HEK293 (cell line): Measurements from ENCODE around the gene RTL5.
A peak's percentile ranks its signal among the peaks of the same experiment; 100 is the strongest.

Experiments
- CTCF ChIA-PET: fragments of 350-600 bp; formaldehyde crosslinking; extraction: SDS; loops from one replicate; lab custom pipeline; 2021; ENCODE audit warnings: antibody characterized with exemption; lab: Yijun Ruan, JAX
- POLR2A ChIA-PET: fragments of 300-600 bp; formaldehyde crosslinking; extraction: SDS; loops from one replicate; lab custom pipeline; 2020; ENCODE audit warnings: antibody characterized with exemption, inconsistent platforms; lab: Yijun Ruan, JAX
- H3K27ac ChIP-seq: fragments of 200-500 bp; sonication (Bioruptor generic); 2 replicates; pipeline ENCODE4 v1.5.1; 2014; ENCODE audit warnings: low read depth, low read length, control low read depth, inconsistent platforms; ENCODE audit errors: extremely low read depth
- H3K36me3 ChIP-seq, 2 experiments: fragments of 200-500 bp in 1 of 2; sonication (Bioruptor generic) in 1 of 2; 1 replicate in 1 of 2; 2 replicates in 1 of 2; pipeline ENCODE4 v1.5.1; 2014 to 2017; ENCODE audit warnings: inconsistent platforms in 2 of 2, low read length in 2 of 2; ENCODE audit not compliant: control insufficient read depth in 2 of 2, insufficient read depth in 1 of 2
- H3K4me1 ChIP-seq: fragments of 200-500 bp; sonication (Bioruptor generic); 2 replicates; pipeline ENCODE4 v1.5.1; 2014; ENCODE audit warnings: mild to moderate bottlenecking, low read length, inconsistent platforms; ENCODE audit not compliant: control insufficient read depth, insufficient read depth
- H3K4me3 ChIP-seq: 2 replicates; pipeline ENCODE4 v1.5.1; 2011; ENCODE audit warnings: low read depth, mild to moderate bottlenecking, control low read depth, low read length, moderate library complexity
- H3K9me3 ChIP-seq: fragments of 200-500 bp; sonication (Bioruptor generic); 2 replicates; pipeline ENCODE4 v1.5.1; 2014; ENCODE audit warnings: low read depth, low read length, inconsistent platforms; ENCODE audit not compliant: control insufficient read depth, insufficient read depth
- BCL11B ChIP-seq: fragments of 450-650 bp; formaldehyde crosslinking; IDR thresholded peaks from 2 replicates; pipeline ENCODE4 v1.5.1; 2016; ENCODE audit warnings: low read depth, missing biosample characterization, missing genetic modification characterization
- BCL6B ChIP-seq: fragments of 450-650 bp; formaldehyde crosslinking; IDR thresholded peaks from 2 replicates; pipeline ENCODE4 v1.5.1; 2017; ENCODE audit warnings: missing biosample characterization, missing genetic modification characterization
- GFI1B ChIP-seq: fragments of 450-650 bp; formaldehyde crosslinking; IDR thresholded peaks from 2 replicates; pipeline ENCODE4 v1.5.1; 2016; ENCODE audit warnings: missing biosample characterization, missing genetic modification characterization
- HIC1 ChIP-seq: fragments of 450-650 bp; formaldehyde crosslinking; IDR thresholded peaks from 2 replicates; pipeline ENCODE4 v1.5.1; 2016; ENCODE audit warnings: missing biosample characterization, missing genetic modification characterization
- KLF8 ChIP-seq: fragments of 450-650 bp; formaldehyde crosslinking; IDR thresholded peaks from 2 replicates; pipeline ENCODE4 v1.5.1; 2016; ENCODE audit warnings: missing biosample characterization, missing genetic modification characterization
- OVOL3 ChIP-seq: fragments of 450-650 bp; formaldehyde crosslinking; IDR thresholded peaks from 2 replicates; pipeline ENCODE4 v1.5.1; 2016; ENCODE audit warnings: missing biosample characterization, missing genetic modification characterization
- REPIN1 ChIP-seq: fragments of 450-650 bp; formaldehyde crosslinking; IDR thresholded peaks from 2 replicates; pipeline ENCODE4 v1.5.1; 2017; ENCODE audit warnings: missing biosample characterization, missing genetic modification characterization, low read depth
- SETDB1 ChIP-seq: IDR thresholded peaks from one replicate; pipeline ENCODE4 v1.6.1; 2017; ENCODE audit warnings: mild to moderate bottlenecking, low read length, moderate library complexity, mixed read lengths; ENCODE audit not compliant: insufficient read length
- TRIM28 ChIP-seq: IDR thresholded peaks from 2 replicates; pipeline ENCODE4 v1.6.1; 2011; ENCODE audit warnings: low read length, control low read depth, borderline replicate concordance
- ZBTB1 ChIP-seq: fragments of 450-650 bp; formaldehyde crosslinking; IDR thresholded peaks from 2 replicates; pipeline ENCODE4 v1.5.1; 2016; ENCODE audit warnings: missing biosample characterization, missing genetic modification characterization
- ZBTB20 ChIP-seq: fragments of 450-650 bp; formaldehyde crosslinking; IDR thresholded peaks from 2 replicates; pipeline ENCODE4 v1.5.1; 2016; ENCODE audit warnings: missing biosample characterization, missing genetic modification characterization
- ZBTB26 ChIP-seq: fragments of 450-650 bp; formaldehyde crosslinking; optimal IDR thresholded peaks from 2 replicates; pipeline ENCODE3; 2016; ENCODE audit warnings: missing biosample characterization, mild to moderate bottlenecking, missing genetic modification characterization
- ZBTB7A ChIP-seq: fragments of 450-650 bp; formaldehyde crosslinking; IDR thresholded peaks from 2 replicates; pipeline ENCODE4 v1.5.1; 2016; ENCODE audit warnings: low read depth, missing biosample characterization, missing genetic modification characterization
- ZFP69B ChIP-seq: fragments of 450-650 bp; formaldehyde crosslinking; IDR thresholded peaks from 2 replicates; pipeline ENCODE4 v1.5.1; 2016; ENCODE audit warnings: missing biosample characterization, missing genetic modification characterization
- ZNF19 ChIP-seq: fragments of 450-650 bp; formaldehyde crosslinking; IDR thresholded peaks from 2 replicates; pipeline ENCODE4; 2016; ENCODE audit warnings: missing biosample characterization, missing genetic modification characterization, low read depth
- ZNF2 ChIP-seq: fragments of 450-650 bp; formaldehyde crosslinking; IDR thresholded peaks from 2 replicates; pipeline ENCODE4 v1.5.1; 2016; ENCODE audit warnings: missing biosample characterization, missing genetic modification characterization
- ZNF214 ChIP-seq: fragments of 450-650 bp; formaldehyde crosslinking; IDR thresholded peaks from 2 replicates; pipeline ENCODE4 v1.5.1; 2017; ENCODE audit warnings: missing biosample characterization, mild to moderate bottlenecking, missing genetic modification characterization, borderline replicate concordance
- ZNF335 ChIP-seq: fragments of 450-650 bp; formaldehyde crosslinking; conservative IDR thresholded peaks from 2 replicates; pipeline ENCODE4 v1.5.1; 2016; ENCODE audit warnings: missing biosample characterization, missing genetic modification characterization
- ZNF394 ChIP-seq: fragments of 450-650 bp; formaldehyde crosslinking; IDR thresholded peaks from 2 replicates; pipeline ENCODE4 v1.5.1; 2016; ENCODE audit warnings: missing biosample characterization, missing genetic modification characterization, mild to moderate bottlenecking, moderate library complexity, borderline replicate concordance
- ZNF544 ChIP-seq: fragments of 450-650 bp; formaldehyde crosslinking; IDR thresholded peaks from 2 replicates; pipeline ENCODE4 v1.5.0; 2017; ENCODE audit warnings: missing biosample characterization, missing genetic modification characterization
- ZNF585B ChIP-seq: fragments of 450-650 bp; formaldehyde crosslinking; IDR thresholded peaks from 2 replicates; pipeline ENCODE4 v1.5.1; 2016; ENCODE audit warnings: missing biosample characterization, missing genetic modification characterization
- ZNF610 ChIP-seq: fragments of 450-650 bp; formaldehyde crosslinking; IDR thresholded peaks from 2 replicates; pipeline ENCODE4 v1.5.1; 2016; ENCODE audit warnings: missing biosample characterization, missing genetic modification characterization, borderline replicate concordance
- ZNF664 ChIP-seq: fragments of 450-650 bp; formaldehyde crosslinking; IDR thresholded peaks from 2 replicates; pipeline ENCODE4 v1.5.1; 2016; ENCODE audit warnings: missing biosample characterization, missing genetic modification characterization
- ZNF670 ChIP-seq: fragments of 450-650 bp; formaldehyde crosslinking; IDR thresholded peaks from 2 replicates; pipeline ENCODE4 v1.5.1; 2016; ENCODE audit warnings: missing biosample characterization, missing genetic modification characterization, low read depth
- ZNF677 ChIP-seq: fragments of 450-650 bp; IDR thresholded peaks from 2 replicates; pipeline ENCODE4 v1.5.0; 2018; ENCODE audit warnings: missing biosample characterization, mild to moderate bottlenecking, missing genetic modification characterization, moderate library complexity
- ZNF747 ChIP-seq: fragments of 450-650 bp; formaldehyde crosslinking; IDR thresholded peaks from 2 replicates; pipeline ENCODE4 v1.5.1; 2016; ENCODE audit warnings: missing biosample characterization, missing genetic modification characterization
- ZNF768 ChIP-seq: fragments of 450-650 bp; formaldehyde crosslinking; IDR thresholded peaks from 2 replicates; pipeline ENCODE4 v1.5.1; 2018; ENCODE audit warnings: missing biosample characterization, mild to moderate bottlenecking, missing genetic modification characterization
- ZNF791 ChIP-seq: fragments of 450-650 bp; formaldehyde crosslinking; IDR thresholded peaks from 2 replicates; pipeline ENCODE4 v1.5.1; 2016; ENCODE audit warnings: missing biosample characterization, missing genetic modification characterization
- ZXDB ChIP-seq: fragments of 450-650 bp; formaldehyde crosslinking; IDR thresholded peaks from 2 replicates; pipeline ENCODE4 v1.5.1; 2016; ENCODE audit warnings: missing biosample characterization, missing genetic modification characterization
- TF ChIP-seq, protein P1 (sequence below): fragments of 450-650 bp; formaldehyde crosslinking; IDR thresholded peaks from 2 replicates; pipeline ENCODE4 v1.5.1; 2017; ENCODE audit warnings: missing biosample characterization, mild to moderate bottlenecking, missing genetic modification characterization, moderate library complexity

The RTL5 gene

DNA sequence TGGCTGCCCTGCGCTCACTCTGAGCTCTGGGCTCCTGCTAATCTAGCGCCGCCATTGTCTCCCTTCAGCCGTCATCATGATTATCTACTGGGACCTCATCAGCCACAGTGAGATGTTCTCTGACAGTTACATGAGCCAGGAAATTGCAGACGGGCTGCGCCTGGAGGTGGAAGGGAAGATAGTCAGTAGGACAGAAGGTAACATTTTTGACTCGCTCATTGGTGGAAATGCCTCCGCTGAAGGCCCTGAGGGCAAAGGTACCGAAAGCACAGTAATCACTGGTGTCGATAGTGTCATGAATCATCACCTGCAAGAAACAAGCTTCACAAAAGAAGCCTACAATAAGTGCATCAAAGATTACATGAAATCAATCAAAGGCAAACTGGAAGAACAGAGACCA, 28.1 kb upstream of the RTL5 start:
- TF ChIP-seq ZNF335 = no peak
- TF ChIP-seq ZNF747 (tag by site-specific recombination) = no peak
- no peak for TF ChIP-seq ZNF2 (tag by site-specific recombination)
- no peak for TF ChIP-seq ZNF791 (tag by site-specific recombination)
- no peak for TF ChIP-seq ZBTB1 (tag by site-specific recombination)
- no peak for TF ChIP-seq ZNF768
- no peak for TF ChIP-seq ZNF394 (tag by site-specific recombination)
- TF ChIP-seq KLF8 = no peak
- TF ChIP-seq GFI1B (tag by site-specific recombination) = no peak
- TF ChIP-seq REPIN1 (tag by site-specific recombination) = no peak
- no peak for TF ChIP-seq ZBTB20 (tag by site-specific recombination)
- no peak for TF ChIP-seq ZNF670
- no peak for TF ChIP-seq ZFP69B (tag by site-specific recombination)
- TF ChIP-seq ZXDB (tag by site-specific recombination) = no peak
- no peak for TF ChIP-seq BCL11B (tag by site-specific recombination)
- TF ChIP-seq ZNF610 (tag by site-specific recombination) = no peak
- no peak for TF ChIP-seq ZBTB7A (tag by site-specific recombination)
- TF ChIP-seq ZNF677 (tag by site-specific recombination) = no peak
- TF ChIP-seq OVOL3 (tag by site-specific recombination) = no peak
- TF ChIP-seq, protein P1, sequence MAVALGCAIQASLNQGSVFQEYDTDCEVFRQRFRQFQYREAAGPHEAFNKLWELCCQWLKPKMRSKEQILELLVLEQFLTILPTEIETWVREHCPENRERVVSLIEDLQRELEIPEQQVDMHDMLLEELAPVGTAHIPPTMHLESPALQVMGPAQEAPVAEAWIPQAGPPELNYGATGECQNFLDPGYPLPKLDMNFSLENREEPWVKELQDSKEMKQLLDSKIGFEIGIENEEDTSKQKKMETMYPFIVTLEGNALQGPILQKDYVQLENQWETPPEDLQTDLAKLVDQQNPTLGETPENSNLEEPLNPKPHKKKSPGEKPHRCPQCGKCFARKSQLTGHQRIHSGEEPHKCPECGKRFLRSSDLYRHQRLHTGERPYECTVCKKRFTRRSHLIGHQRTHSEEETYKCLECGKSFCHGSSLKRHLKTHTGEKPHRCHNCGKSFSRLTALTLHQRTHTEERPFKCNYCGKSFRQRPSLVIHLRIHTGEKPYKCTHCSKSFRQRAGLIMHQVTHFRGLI = no peak
- peaks cover 9% of the 10 kb centered on the region for H3K9me3 ChIP-seq
- no peak overlapping the region for H3K4me3 ChIP-seq
- H3K27ac ChIP-seq = no peak overlapping the region
- POLR2A ChIA-PET = no interaction called here
- no peaks in the 10 kb centered on the region; a peak in 1 of 3 replicates for H3K36me3 ChIP-seq
- CTCF ChIA-PET = no interaction called here
- no peaks in the 10 kb centered on the region for H3K4me1 ChIP-seq

DNA sequence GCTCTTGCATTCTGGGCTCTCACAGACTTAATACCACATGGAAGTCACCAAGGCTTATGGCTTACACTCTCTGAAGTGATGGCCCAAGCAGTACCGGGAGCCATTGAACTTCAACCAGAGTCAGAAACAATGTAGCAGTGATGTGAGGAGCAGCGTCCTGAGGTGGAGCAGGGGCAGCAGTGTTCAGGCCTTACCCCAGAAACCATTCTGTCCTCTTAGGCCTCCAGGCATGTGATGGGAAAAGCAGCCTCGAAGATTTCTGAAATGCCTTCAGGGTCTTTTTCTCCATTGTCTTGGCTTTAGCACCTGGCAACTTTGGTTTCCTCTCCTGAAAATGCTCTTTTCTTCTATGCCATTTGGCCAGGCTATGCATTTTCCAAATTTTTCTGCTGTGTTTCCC, 27.1 kb upstream of the RTL5 start:
- no peaks in the 10 kb centered on the region for H3K36me3 ChIP-seq
- H3K4me3 ChIP-seq = no peak overlapping the region
- H3K27ac ChIP-seq = no peak overlapping the region
- TF ChIP-seq TRIM28 = peak; percentile 92; the same call in 1 of the 2 replicates
- TF ChIP-seq ZNF585B (tag by site-specific recombination) = peak; percentile 100
- TF ChIP-seq KLF8 = no peak
- no peak for TF ChIP-seq ZNF664 (tag by site-specific recombination)
- peak; percentile 79 for TF ChIP-seq SETDB1
- H3K9me3 ChIP-seq = peaks cover 9% of the 10 kb centered on the region
- no peaks in the 10 kb centered on the region for H3K4me1 ChIP-seq
- ChIA-PET CTCF (no interaction called here), POLR2A (no interaction called here)

DNA sequence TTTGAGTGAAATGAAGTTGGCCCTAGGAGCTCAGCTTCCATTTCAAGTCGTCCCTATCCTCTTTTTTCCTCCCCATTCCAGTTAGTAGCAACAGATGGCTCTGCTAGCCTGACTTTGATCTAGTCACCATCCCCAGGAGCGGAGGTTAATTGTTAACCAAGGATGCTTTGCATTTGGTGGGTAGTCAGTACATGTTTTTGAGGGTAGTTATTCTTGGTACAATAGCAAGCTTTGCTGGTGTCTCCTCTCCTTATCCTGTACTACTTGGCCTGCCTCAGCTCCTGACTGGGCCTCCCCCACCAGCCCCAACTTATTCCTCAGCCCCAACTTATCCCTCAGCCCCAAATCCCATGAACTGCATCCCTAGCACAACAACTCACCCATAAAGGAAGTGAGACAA, 14.8 kb upstream of the RTL5 start:
- no peaks in the 10 kb centered on the region for H3K36me3 ChIP-seq
- H3K27ac ChIP-seq = no peak overlapping the region
- ChIA-PET POLR2A (no interaction called here), CTCF (no interaction called here)
- no peaks in the 10 kb centered on the region for H3K4me1 ChIP-seq
- no peak overlapping the region for H3K4me3 ChIP-seq
- H3K9me3 ChIP-seq = no peaks in the 10 kb centered on the region; the same call in 1 of the 2 replicates
- TF ChIP-seq ZNF19 (tag by site-specific recombination) (no peak), BCL6B (no peak), ZNF544 (tag by site-specific recombination) (no peak), HIC1 (no peak), ZBTB26 (tag by site-specific recombination) (no peak), ZNF214 (no peak)
